GM12878 (cell line): ENCODE results near the gene PAPOLA. TPM values are rescaled to one million over a fixed set of nuclear protein-coding genes. Genes with fewer than 3 reads are reported as not detected.

Experiments used
- BACH1 ChIP-seq: fragments of 450-650 bp; IDR thresholded peaks from 2 replicates; pipeline ENCODE4 v1.6.1; 2017; ENCODE audit warnings: mild to moderate bottlenecking, borderline replicate concordance
- CREM ChIP-seq: IDR thresholded peaks from 2 replicates; pipeline ENCODE4 v1.6.1; 2014; ENCODE audit warnings: antibody characterized with exemption, low read depth
- HDAC2 ChIP-seq: fragments of 200-600 bp; sonication (generic); IDR thresholded peaks from 2 replicates; pipeline ENCODE4 v1.6.1; 2017
- MEF2B ChIP-seq: fragments of 450-650 bp; IDR thresholded peaks from 2 replicates; pipeline ENCODE4 v1.6.1; 2018; ENCODE audit warnings: mild to moderate bottlenecking, moderate library complexity; ENCODE audit not compliant: partially characterized antibody, poor library complexity, severe bottlenecking
- NFXL1 ChIP-seq: fragments of 450-650 bp; IDR thresholded peaks from 2 replicates; pipeline ENCODE4 v1.6.1; 2017; ENCODE audit warnings: antibody characterized with exemption, mild to moderate bottlenecking, borderline replicate concordance
- NR2C2 ChIP-seq: IDR thresholded peaks from 2 replicates; pipeline ENCODE4 v1.6.1; 2011; ENCODE audit warnings: borderline replicate concordance, low read depth; ENCODE audit not compliant: control insufficient read depth, insufficient read length
- STAT3 ChIP-seq: IDR thresholded peaks from 2 replicates; pipeline ENCODE4 v1.6.1; 2011; ENCODE audit warnings: low read depth, low read length, improper control_type of control experiment
- ZNF217 ChIP-seq: fragments of 450-650 bp; IDR thresholded peaks from 2 replicates; pipeline ENCODE4 v1.6.1; 2017; ENCODE audit warnings: antibody characterized with exemption, mild to moderate bottlenecking
- polyA plus RNA-seq, 11 experiments: library from polyadenylated mRNA; depleted of rRNA in 4 of 11; unstranded in 6 of 11; stranded (reverse) in 5 of 11; fragments of >200 nt; fragmentation: Nextera tagmentation in 4 of 11; fragmentation: Illumina TruSeq in 1 of 11; extraction: Ambion mirVana in 4 of 11; extraction: Trizol in 1 of 11; gene quantifications; 1 replicate in 1 of 11; 2 replicates in 10 of 11; pipeline versions ENCODE4 v1.2.1 to v1.2.3, GENCODE V29; 2011 to 2016; ENCODE audit warnings: inconsistent platforms in 2 of 11, missing spikeins in 2 of 11, low read depth in 1 of 11
- total RNA-seq, 4 experiments: library from RNA; depleted of rRNA in 3 of 4; stranded (reverse); fragments of >200 nt in 3 of 4; fragmentation: Illumina TruSeq in 1 of 4; extraction: Trizol in 1 of 4; gene quantifications; 2 replicates each; pipeline versions ENCODE4 v1.2.1 to v1.2.3, GENCODE V29; 2013 to 2021
- TF ChIP-seq, protein P1 (sequence below): fragments of 450-650 bp; formaldehyde crosslinking; IDR thresholded peaks from 2 replicates; pipeline ENCODE4 v1.4.0; 2022; ENCODE audit warnings: mild to moderate bottlenecking, moderate library complexity
- TF ChIP-seq, protein P2 (sequence below), 3 experiments: IDR thresholded peaks in 2 of 3; conservative IDR thresholded peaks in 1 of 3; 2 replicates each; pipeline ENCODE4 v1.5.1; 2011; ENCODE audit warnings: low read depth in 3 of 3, low read length in 3 of 3, mild to moderate bottlenecking in 3 of 3, control low read depth in 2 of 3, moderate library complexity in 2 of 3, inconsistent platforms in 1 of 3, mixed read lengths in 1 of 3; ENCODE audit not compliant: control insufficient read depth in 2 of 3, insufficient read depth in 1 of 3; ENCODE audit errors: extremely low read depth in 1 of 3
- TF ChIP-seq, protein P3 (sequence below): fragments of 450-650 bp; IDR thresholded peaks from 2 replicates; pipeline ENCODE4 v1.6.1; 2016; ENCODE audit warnings: mild to moderate bottlenecking, moderate library complexity, borderline replicate concordance
- TF ChIP-seq, protein P4 (sequence below): fragments of 450-650 bp; IDR thresholded peaks from 2 replicates; pipeline ENCODE4 v1.6.1; 2016; ENCODE audit warnings: mild to moderate bottlenecking

Gene PAPOLA
- total and polyA plus RNA-seq, 10 of the 15 experiments (the other 5 are each of a cell fraction or from before 2014, with no cell fraction given) = 46.0 to 185 (median 114) TPM

DNA sequence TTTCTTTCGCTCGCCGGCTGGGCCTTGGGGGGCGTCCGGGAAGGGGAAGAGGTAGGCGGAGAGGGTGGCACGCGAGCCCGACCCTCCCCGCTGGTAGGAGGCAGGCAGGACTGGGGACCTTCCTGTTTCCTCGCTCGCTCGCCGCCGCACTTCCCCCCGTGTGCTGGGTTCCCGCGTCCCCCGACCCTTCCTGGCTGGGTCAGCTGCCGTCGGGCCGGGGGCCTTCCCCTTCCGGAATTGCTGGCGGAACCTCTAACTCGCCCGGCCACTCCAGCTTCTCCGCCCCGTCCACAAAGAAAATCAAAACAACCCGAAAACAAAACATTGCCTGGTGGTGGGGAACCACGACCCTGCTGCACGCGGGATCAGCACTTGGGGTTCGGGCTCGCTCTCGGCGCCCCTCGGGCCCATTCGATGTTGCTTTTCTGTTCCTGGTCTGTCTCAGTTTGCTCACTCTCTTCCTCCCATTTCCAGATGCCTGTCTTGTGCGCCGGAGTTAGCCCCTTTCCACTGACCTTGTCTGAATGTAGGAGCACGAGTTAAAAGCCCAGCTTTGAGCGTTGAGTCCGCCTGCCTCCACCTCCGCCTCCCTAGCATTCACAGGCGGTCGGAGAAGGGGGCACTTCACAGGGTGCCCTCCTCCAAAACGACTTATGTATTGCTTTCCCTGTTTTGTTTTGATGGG lies 581 bp downstream of the PAPOLA start (continued):
- TF ChIP-seq, protein P1, sequence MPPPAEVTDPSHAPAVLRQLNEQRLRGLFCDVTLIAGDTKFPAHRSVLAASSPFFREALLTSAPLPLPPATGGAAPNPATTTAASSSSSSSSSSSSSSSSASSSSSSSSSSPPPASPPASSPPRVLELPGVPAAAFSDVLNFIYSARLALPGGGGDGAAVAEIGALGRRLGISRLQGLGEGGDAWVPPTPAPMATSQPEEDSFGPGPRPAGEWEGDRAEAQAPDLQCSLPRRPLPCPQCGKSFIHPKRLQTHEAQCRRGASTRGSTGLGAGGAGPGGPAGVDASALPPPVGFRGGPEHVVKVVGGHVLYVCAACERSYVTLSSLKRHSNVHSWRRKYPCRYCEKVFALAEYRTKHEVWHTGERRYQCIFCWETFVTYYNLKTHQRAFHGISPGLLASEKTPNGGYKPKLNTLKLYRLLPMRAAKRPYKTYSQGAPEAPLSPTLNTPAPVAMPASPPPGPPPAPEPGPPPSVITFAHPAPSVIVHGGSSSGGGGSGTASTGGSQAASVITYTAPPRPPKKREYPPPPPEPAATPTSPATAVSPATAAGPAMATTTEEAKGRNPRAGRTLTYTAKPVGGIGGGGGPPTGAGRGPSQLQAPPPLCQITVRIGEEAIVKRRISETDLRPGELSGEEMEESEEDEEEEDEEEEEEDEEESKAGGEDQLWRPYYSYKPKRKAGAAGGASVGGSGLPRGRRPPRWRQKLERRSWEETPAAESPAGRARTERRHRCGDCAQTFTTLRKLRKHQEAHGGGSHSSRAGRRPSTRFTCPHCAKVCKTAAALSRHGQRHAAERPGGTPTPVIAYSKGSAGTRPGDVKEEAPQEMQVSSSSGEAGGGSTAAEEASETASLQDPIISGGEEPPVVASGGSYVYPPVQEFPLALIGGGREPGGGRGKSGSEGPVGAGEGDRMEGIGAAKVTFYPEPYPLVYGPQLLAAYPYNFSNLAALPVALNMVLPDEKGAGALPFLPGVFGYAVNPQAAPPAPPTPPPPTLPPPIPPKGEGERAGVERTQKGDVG (CRISPR knock-in tag) = no peak
- TF ChIP-seq, protein P2, sequence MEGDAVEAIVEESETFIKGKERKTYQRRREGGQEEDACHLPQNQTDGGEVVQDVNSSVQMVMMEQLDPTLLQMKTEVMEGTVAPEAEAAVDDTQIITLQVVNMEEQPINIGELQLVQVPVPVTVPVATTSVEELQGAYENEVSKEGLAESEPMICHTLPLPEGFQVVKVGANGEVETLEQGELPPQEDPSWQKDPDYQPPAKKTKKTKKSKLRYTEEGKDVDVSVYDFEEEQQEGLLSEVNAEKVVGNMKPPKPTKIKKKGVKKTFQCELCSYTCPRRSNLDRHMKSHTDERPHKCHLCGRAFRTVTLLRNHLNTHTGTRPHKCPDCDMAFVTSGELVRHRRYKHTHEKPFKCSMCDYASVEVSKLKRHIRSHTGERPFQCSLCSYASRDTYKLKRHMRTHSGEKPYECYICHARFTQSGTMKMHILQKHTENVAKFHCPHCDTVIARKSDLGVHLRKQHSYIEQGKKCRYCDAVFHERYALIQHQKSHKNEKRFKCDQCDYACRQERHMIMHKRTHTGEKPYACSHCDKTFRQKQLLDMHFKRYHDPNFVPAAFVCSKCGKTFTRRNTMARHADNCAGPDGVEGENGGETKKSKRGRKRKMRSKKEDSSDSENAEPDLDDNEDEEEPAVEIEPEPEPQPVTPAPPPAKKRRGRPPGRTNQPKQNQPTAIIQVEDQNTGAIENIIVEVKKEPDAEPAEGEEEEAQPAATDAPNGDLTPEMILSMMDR (IDR thresholded peaks at IDR 0.05 in 2 of 3, conservative IDR thresholded peaks at IDR 0.05 in 1 of 3; ENCODE audit: control insufficient read depth in 2 of 3, extremely low read depth in 1 of 3, insufficient read depth in 1 of 3, low read depth in 3 of 3, low read length in 3 of 3) = no peak
- TF ChIP-seq NR2C2 = no peak
- TF ChIP-seq, protein P3, sequence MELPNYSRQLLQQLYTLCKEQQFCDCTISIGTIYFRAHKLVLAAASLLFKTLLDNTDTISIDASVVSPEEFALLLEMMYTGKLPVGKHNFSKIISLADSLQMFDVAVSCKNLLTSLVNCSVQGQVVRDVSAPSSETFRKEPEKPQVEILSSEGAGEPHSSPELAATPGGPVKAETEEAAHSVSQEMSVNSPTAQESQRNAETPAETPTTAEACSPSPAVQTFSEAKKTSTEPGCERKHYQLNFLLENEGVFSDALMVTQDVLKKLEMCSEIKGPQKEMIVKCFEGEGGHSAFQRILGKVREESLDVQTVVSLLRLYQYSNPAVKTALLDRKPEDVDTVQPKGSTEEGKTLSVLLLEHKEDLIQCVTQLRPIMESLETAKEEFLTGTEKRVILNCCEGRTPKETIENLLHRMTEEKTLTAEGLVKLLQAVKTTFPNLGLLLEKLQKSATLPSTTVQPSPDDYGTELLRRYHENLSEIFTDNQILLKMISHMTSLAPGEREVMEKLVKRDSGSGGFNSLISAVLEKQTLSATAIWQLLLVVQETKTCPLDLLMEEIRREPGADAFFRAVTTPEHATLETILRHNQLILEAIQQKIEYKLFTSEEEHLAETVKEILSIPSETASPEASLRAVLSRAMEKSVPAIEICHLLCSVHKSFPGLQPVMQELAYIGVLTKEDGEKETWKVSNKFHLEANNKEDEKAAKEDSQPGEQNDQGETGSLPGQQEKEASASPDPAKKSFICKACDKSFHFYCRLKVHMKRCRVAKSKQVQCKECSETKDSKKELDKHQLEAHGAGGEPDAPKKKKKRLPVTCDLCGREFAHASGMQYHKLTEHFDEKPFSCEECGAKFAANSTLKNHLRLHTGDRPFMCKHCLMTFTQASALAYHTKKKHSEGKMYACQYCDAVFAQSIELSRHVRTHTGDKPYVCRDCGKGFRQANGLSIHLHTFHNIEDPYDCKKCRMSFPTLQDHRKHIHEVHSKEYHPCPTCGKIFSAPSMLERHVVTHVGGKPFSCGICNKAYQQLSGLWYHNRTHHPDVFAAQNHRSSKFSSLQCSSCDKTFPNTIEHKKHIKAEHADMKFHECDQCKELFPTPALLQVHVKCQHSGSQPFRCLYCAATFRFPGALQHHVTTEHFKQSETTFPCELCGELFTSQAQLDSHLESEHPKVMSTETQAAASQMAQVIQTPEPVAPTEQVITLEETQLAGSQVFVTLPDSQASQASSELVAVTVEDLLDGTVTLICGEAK = peak; percentile 50; the same call in 1 of the 2 replicates
- TF ChIP-seq BACH1 = peak; percentile 75
- TF ChIP-seq STAT3 = no peak
- no peak for TF ChIP-seq HDAC2
- TF ChIP-seq ZNF217 = 0 out of 2 replicates have a peak, but pooled peaks have one; percentile 18
- TF ChIP-seq CREM = no peak
- TF ChIP-seq NFXL1 = no peak
- TF ChIP-seq, protein P4, sequence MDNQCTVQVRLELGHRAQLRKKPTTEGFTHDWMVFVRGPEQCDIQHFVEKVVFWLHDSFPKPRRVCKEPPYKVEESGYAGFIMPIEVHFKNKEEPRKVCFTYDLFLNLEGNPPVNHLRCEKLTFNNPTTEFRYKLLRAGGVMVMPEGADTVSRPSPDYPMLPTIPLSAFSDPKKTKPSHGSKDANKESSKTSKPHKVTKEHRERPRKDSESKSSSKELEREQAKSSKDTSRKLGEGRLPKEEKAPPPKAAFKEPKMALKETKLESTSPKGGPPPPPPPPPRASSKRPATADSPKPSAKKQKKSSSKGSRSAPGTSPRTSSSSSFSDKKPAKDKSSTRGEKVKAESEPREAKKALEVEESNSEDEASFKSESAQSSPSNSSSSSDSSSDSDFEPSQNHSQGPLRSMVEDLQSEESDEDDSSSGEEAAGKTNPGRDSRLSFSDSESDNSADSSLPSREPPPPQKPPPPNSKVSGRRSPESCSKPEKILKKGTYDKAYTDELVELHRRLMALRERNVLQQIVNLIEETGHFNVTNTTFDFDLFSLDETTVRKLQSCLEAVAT = 0 out of 2 replicates have a peak, but pooled peaks have one; percentile 42
- TF ChIP-seq MEF2B = no peak
- TF ChIP-seq, all 136 proteins: peak for 17
